Measurements from ENCODE around the gene ABLIM3. TPM values are rescaled to one million over a fixed set of nuclear protein-coding genes. Genes with fewer than 3 reads are reported as not detected.

The ABLIM3 gene
- total RNA-seq, 4 donors from 2014 or later, result 14.8 to 50.7 (median 25.4) TPM

- peaks cover 0 to 34% (median 0%) of the 10 kb centered on the region in 3 donors for H3K4me1 ChIP-seq
- no peaks in the 10 kb centered on the region for H3K36me3 ChIP-seq
- ATAC-seq, result no peak
- no peak for TF ChIP-seq POLR2AphosphoS5 (IDR thresholded peaks at IDR 0.05)
- TF ChIP-seq EP300 (IDR thresholded peaks at IDR 0.05), result no peak
- no peak for TF ChIP-seq CTCF (IDR thresholded peaks at IDR 0.05)
- TF ChIP-seq POLR2A (IDR thresholded peaks at IDR 0.05), result no peak
- 86 to 100% methylated on average over 1 of the region's 1 CpG for WGBS, 2 donors (ENCODE audit: low coverage in 1 of 2)
- H3K27me3 ChIP-seq, result no peaks in the 10 kb centered on the region
- no peaks in the 10 kb centered on the region for H3K9me3 ChIP-seq
- no peak overlapping the region for H3K4me3 ChIP-seq
- H3K27ac ChIP-seq, result no peak overlapping the region
Observed at GRCh38 chr5:149279661-149280060, 138.4 kb downstream of the ABLIM3 start.

GRCh38 chr5:149280124-149280523 is 138.8 kb downstream of the ABLIM3 start:
- no peak for TF ChIP-seq EP300 (IDR thresholded peaks at IDR 0.05)
- TF ChIP-seq POLR2A (IDR thresholded peaks at IDR 0.05), result no peak
- TF ChIP-seq POLR2AphosphoS5 (IDR thresholded peaks at IDR 0.05), result no peak
- H3K4me1 ChIP-seq, result peaks cover 0 to 34% (median 0%) of the 10 kb centered on the region in 3 donors
- no peaks in the 10 kb centered on the region for H3K27me3 ChIP-seq
- H3K36me3 ChIP-seq, result no peaks in the 10 kb centered on the region
- no peak for ATAC-seq
- 45 to 62% methylated on average over 1 of the region's 1 CpG for WGBS, 2 donors (ENCODE audit: low coverage in 1 of 2)
- no peak overlapping the region for H3K27ac ChIP-seq
- no peaks in the 10 kb centered on the region for H3K9me3 ChIP-seq
- no peak overlapping the region for H3K4me3 ChIP-seq

DNA sequence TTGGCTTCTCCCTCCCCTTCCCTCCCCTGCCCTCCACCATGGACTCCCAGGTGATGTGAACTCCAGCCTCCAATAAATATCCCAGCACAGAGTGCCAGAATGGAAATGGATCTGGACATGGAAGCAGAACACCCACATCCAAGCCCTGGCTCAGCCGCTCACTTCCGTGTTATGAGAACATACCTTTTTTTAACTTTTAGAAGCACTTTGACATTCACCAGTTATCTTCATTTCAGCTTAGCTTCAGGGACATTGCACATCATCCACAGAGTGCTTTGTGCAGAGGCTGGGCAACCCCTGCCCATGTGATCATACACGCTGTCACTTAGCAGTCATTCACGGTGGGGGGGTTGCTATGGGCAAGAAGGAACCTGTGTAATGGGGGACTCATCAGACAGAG is 139.5 kb downstream of the ABLIM3 start:
- Histone ChIP-seq H3K27ac (no peak overlapping the region), H3K4me1 (peaks cover 0 to 34% (median 0%) of the 10 kb centered on the region in 3 donors), H3K36me3 (no peaks in the 10 kb centered on the region), H3K4me3 (no peak overlapping the region), H3K9me3 (no peaks in the 10 kb centered on the region), H3K27me3 (no peaks in the 10 kb centered on the region)
- TF ChIP-seq EP300 (IDR thresholded peaks at IDR 0.05), result no peak
- TF ChIP-seq CTCF (IDR thresholded peaks at IDR 0.05), result no peak
- TF ChIP-seq POLR2AphosphoS5 (IDR thresholded peaks at IDR 0.05), result no peak
- TF ChIP-seq POLR2A (IDR thresholded peaks at IDR 0.05), result no peak
- 77 to 90% methylated on average over 4 of the region's 4 CpGs for WGBS, 2 donors (ENCODE audit: low coverage in 1 of 2)
- no peak for ATAC-seq

- Histone ChIP-seq H3K27me3 (no peaks in the 10 kb centered on the region), H3K9me3 (no peaks in the 10 kb centered on the region), H3K36me3 (no peaks in the 10 kb centered on the region), H3K27ac (no peak overlapping the region), H3K4me1 (peaks cover 0 to 29% (median 0%) of the 10 kb centered on the region in 3 donors), H3K4me3 (no peak overlapping the region)
- TF ChIP-seq CTCF (IDR thresholded peaks at IDR 0.05) (no peak), POLR2AphosphoS5 (IDR thresholded peaks at IDR 0.05) (no peak), POLR2A (IDR thresholded peaks at IDR 0.05) (no peak), EP300 (IDR thresholded peaks at IDR 0.05) (no peak)
- no peak for ATAC-seq
- 80 to 81% methylated on average over 2 to 6 of the region's 12 CpGs for WGBS, 2 donors (ENCODE audit: low coverage in 1 of 2)
Observed at GRCh38 chr5:149282027-149282965, 141.0 kb downstream of the ABLIM3 start.

DNA sequence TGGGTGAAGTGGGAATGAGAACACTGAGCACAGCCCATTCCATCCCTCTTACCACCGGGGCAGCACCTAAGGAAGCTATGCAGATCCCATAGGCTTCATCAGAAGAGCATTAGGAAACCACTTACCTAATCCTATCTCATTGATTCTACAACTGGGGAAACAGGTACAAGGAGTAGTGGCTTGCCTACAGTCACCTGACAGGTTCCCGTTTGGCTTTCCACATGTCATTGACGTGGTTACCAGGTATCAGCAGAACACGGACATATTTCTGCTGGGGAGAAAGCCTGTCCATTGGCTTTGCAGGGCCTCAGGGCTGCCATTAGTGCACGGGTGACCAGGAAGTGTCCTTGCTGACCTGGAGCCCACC is 141.7 kb downstream of the ABLIM3 start:
- H3K36me3 ChIP-seq, result no peaks in the 10 kb centered on the region
- no peak for ATAC-seq
- no peak for TF ChIP-seq POLR2AphosphoS5 (IDR thresholded peaks at IDR 0.05)
- TF ChIP-seq CTCF (IDR thresholded peaks at IDR 0.05), result no peak
- H3K4me1 ChIP-seq, result peaks cover 0 to 23% (median 0%) of the 10 kb centered on the region in 3 donors
- no peak overlapping the region for H3K4me3 ChIP-seq
- H3K27ac ChIP-seq, result no peak overlapping the region
- H3K27me3 ChIP-seq, result no peaks in the 10 kb centered on the region
- no peaks in the 10 kb centered on the region for H3K9me3 ChIP-seq
- WGBS, 2 donors (ENCODE audit: low coverage in 1 of 2), result 80 to 93% methylated on average over 1 to 4 of the region's 5 CpGs

Data from gastroesophageal sphincter (tissue), 4 donors.